ENCODE measurements around the gene SSR1.

The SSR1 gene

GRCh38 chr6:7243179-7243981 lies 69.6 kb downstream of the SSR1 start:
- Histone ChIP-seq H3K4me1 (ENCODE audit: insufficient read depth, insufficient read length) (no peaks in the 10 kb centered on the region), H3K9ac (ENCODE audit: insufficient read length, low read depth) (peak overlapping the region; percentile 23), H3K36me3 (ENCODE audit: insufficient read depth, insufficient read length, low read length) (peaks cover 49% of the 10 kb centered on the region), H3K4me3 (ENCODE audit: insufficient read length, low read depth) (no peak overlapping the region), H3K9me3 (ENCODE audit: insufficient read depth, low read length) (no peaks in the 10 kb centered on the region), H3K27me3 (ENCODE audit: insufficient read depth, insufficient read length) (no peaks in the 10 kb centered on the region)
- DNase-seq (ENCODE audit: low read depth, low spot score): peak; percentile 39
- TF ChIP-seq SUZ12 (IDR thresholded peaks at IDR 0.05; ENCODE audit: extremely low read depth, insufficient read depth, insufficient read length) (no peak), ZNF274 (IDR thresholded peaks at IDR 0.05; ENCODE audit: low read depth, low read length) (no peak), YY1 (IDR thresholded peaks at IDR 0.05; ENCODE audit: insufficient read depth, insufficient read length) (no peak)

GRCh38 chr6:7242835-7243178 lies 70.2 kb downstream of the SSR1 start:
- H3K9me3 ChIP-seq (ENCODE audit: insufficient read depth, low read length): no peaks in the 10 kb centered on the region
- no peaks in the 10 kb centered on the region for H3K4me1 ChIP-seq (ENCODE audit: insufficient read depth, insufficient read length)
- peak overlapping the region; percentile 23 for H3K9ac ChIP-seq (ENCODE audit: insufficient read length, low read depth)
- no peak overlapping the region for H3K4me3 ChIP-seq (ENCODE audit: insufficient read length, low read depth)
- peaks cover 43% of the 10 kb centered on the region for H3K36me3 ChIP-seq (ENCODE audit: insufficient read depth, insufficient read length, low read length)
- DNase-seq (ENCODE audit: low read depth, low spot score): no peak
- TF ChIP-seq ZNF274 (IDR thresholded peaks at IDR 0.05; ENCODE audit: low read depth, low read length) (no peak), YY1 (IDR thresholded peaks at IDR 0.05; ENCODE audit: insufficient read depth, insufficient read length) (no peak), SUZ12 (IDR thresholded peaks at IDR 0.05; ENCODE audit: extremely low read depth, insufficient read depth, insufficient read length) (no peak)
- H3K27me3 ChIP-seq (ENCODE audit: insufficient read depth, insufficient read length): no peaks in the 10 kb centered on the region

- Histone ChIP-seq H3K4me3 (ENCODE audit: insufficient read length, low read depth) (no peak overlapping the region), H3K9ac (ENCODE audit: insufficient read length, low read depth) (no peak overlapping the region), H3K4me1 (ENCODE audit: insufficient read depth, insufficient read length) (no peaks in the 10 kb centered on the region), H3K27me3 (ENCODE audit: insufficient read depth, insufficient read length) (no peaks in the 10 kb centered on the region), H3K9me3 (ENCODE audit: insufficient read depth, low read length) (no peaks in the 10 kb centered on the region), H3K36me3 (ENCODE audit: insufficient read depth, insufficient read length, low read length) (peaks cover 39% of the 10 kb centered on the region)
- no peak for DNase-seq (ENCODE audit: low read depth, low spot score)
- no peak for TF ChIP-seq SUZ12 (IDR thresholded peaks at IDR 0.05; ENCODE audit: extremely low read depth, insufficient read depth, insufficient read length)
- TF ChIP-seq YY1 (IDR thresholded peaks at IDR 0.05; ENCODE audit: insufficient read depth, insufficient read length): no peak
- no peak for TF ChIP-seq ZNF274 (IDR thresholded peaks at IDR 0.05; ENCODE audit: low read depth, low read length)
These were observed 71.0 kb downstream of the SSR1 start for GRCh38 chr6:7241709-7242645.

DNA sequence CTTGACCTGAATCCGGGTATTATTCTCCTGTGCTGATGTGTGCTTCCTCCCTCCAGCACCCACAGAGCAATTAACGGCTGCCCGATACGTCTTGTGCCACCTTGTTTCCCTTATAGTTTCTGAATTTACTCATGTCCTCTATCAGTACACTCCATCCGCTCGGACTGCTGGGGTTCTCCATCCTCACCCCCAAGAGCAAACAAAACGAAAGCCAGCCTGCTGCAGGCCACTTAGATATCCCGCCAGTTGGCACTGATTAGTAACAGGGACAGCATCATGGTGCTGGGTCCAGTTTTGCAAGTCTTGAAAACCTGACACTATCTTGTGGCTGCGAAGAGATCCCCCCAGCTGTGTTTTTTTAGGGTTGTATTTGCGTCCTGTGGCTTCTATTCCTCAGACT lies 71.8 kb downstream of the SSR1 start:
- no peaks in the 10 kb centered on the region for H3K4me1 ChIP-seq (ENCODE audit: insufficient read depth, insufficient read length)
- no peaks in the 10 kb centered on the region for H3K27me3 ChIP-seq (ENCODE audit: insufficient read depth, insufficient read length)
- H3K9me3 ChIP-seq (ENCODE audit: insufficient read depth, low read length): no peaks in the 10 kb centered on the region
- no peak overlapping the region for H3K9ac ChIP-seq (ENCODE audit: insufficient read length, low read depth)
- no peak overlapping the region for H3K4me3 ChIP-seq (ENCODE audit: insufficient read length, low read depth)
- H3K36me3 ChIP-seq (ENCODE audit: insufficient read depth, insufficient read length, low read length): peaks cover 34% of the 10 kb centered on the region
- DNase-seq (ENCODE audit: low read depth, low spot score): no peak
- TF ChIP-seq ZNF274 (IDR thresholded peaks at IDR 0.05; ENCODE audit: low read depth, low read length): no peak
- no peak for TF ChIP-seq YY1 (IDR thresholded peaks at IDR 0.05; ENCODE audit: insufficient read depth, insufficient read length)
- no peak for TF ChIP-seq SUZ12 (IDR thresholded peaks at IDR 0.05; ENCODE audit: extremely low read depth, insufficient read depth, insufficient read length)

DNA sequence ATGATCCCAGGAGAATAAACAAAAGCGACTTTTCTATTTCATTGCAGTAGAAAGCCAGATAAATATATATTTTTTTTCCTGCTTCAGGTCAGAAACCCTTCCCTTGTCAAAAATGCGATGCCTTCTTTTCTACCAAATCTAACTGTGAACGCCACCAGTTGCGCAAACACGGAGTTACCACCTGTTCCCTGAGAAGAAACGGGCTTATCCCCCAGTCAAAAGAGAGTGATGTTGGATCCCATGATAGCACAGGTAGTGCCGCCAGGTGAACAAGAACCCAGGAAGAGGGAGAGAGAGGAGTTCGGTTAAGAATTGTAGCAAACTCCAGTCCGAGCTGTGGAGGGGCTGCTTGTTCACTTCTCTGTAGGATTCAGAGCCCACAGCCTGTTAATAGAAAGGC lies 72.6 kb downstream of the SSR1 start:
- H3K9me3 ChIP-seq (ENCODE audit: insufficient read depth, low read length): no peaks in the 10 kb centered on the region
- no peak for DNase-seq (ENCODE audit: low read depth, low spot score)
- no peak overlapping the region for H3K9ac ChIP-seq (ENCODE audit: insufficient read length, low read depth)
- H3K36me3 ChIP-seq (ENCODE audit: insufficient read depth, insufficient read length, low read length): peaks cover 33% of the 10 kb centered on the region
- H3K4me1 ChIP-seq (ENCODE audit: insufficient read depth, insufficient read length): no peaks in the 10 kb centered on the region
- no peaks in the 10 kb centered on the region for H3K27me3 ChIP-seq (ENCODE audit: insufficient read depth, insufficient read length)
- H3K4me3 ChIP-seq (ENCODE audit: insufficient read length, low read depth): no peak overlapping the region
- TF ChIP-seq SUZ12 (IDR thresholded peaks at IDR 0.05; ENCODE audit: extremely low read depth, insufficient read depth, insufficient read length): no peak

- H3K4me3 ChIP-seq (ENCODE audit: insufficient read length, low read depth): no peak overlapping the region
- no peaks in the 10 kb centered on the region for H3K9me3 ChIP-seq (ENCODE audit: insufficient read depth, low read length)
- DNase-seq (ENCODE audit: low read depth, low spot score): no peak
- no peaks in the 10 kb centered on the region for H3K4me1 ChIP-seq (ENCODE audit: insufficient read depth, insufficient read length)
- H3K27me3 ChIP-seq (ENCODE audit: insufficient read depth, insufficient read length): no peaks in the 10 kb centered on the region
- peaks cover 39% of the 10 kb centered on the region for H3K36me3 ChIP-seq (ENCODE audit: insufficient read depth, insufficient read length, low read length)
- TF ChIP-seq ZNF274 (IDR thresholded peaks at IDR 0.05; ENCODE audit: low read depth, low read length) (no peak), YY1 (IDR thresholded peaks at IDR 0.05; ENCODE audit: insufficient read depth, insufficient read length) (no peak), SUZ12 (IDR thresholded peaks at IDR 0.05; ENCODE audit: extremely low read depth, insufficient read depth, insufficient read length) (no peak)
- no peak overlapping the region for H3K9ac ChIP-seq (ENCODE audit: insufficient read length, low read depth)
These were observed 73.4 kb downstream of the SSR1 start for GRCh38 chr6:7239590-7239948.

DNA sequence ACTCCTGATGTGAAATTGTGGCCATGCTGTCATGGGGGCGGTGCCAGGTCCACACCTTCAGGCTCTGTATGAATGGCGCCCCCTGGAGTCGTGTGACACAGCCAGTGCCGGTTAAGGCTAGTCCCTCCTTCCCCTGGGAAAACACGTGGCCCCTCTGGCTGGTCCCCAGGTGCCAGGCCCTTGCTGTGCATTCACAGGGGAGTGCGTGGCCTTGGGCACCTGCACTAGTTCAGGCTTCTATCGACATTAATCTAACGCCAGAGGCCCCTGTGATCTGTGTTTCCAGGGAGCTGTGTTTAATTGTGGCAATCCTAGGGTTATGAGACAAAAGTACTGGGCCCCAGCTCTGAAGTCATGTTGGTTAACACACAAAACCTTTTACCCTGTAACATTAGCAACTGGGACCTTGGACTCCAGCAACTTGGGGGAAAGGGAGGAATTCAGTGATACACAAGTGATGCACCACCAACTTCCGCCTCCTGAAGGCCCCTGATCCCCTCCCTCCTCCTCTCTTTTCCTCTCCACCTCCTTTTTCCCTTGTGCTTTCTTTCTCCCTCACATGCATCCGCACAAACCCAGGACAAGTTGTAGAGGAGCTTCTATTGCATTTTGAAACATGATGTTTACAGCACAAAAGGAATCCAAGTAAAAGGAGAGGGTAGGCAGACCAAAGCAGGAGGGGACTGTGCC lies 74.0 kb downstream of the SSR1 start:
- TF ChIP-seq ZNF274 (IDR thresholded peaks at IDR 0.05; ENCODE audit: low read depth, low read length): no peak
- TF ChIP-seq SUZ12 (IDR thresholded peaks at IDR 0.05; ENCODE audit: extremely low read depth, insufficient read depth, insufficient read length): no peak
- no peak for TF ChIP-seq YY1 (IDR thresholded peaks at IDR 0.05; ENCODE audit: insufficient read depth, insufficient read length)
- Histone ChIP-seq H3K4me1 (ENCODE audit: insufficient read depth, insufficient read length) (no peaks in the 10 kb centered on the region), H3K27me3 (ENCODE audit: insufficient read depth, insufficient read length) (no peaks in the 10 kb centered on the region), H3K9me3 (ENCODE audit: insufficient read depth, low read length) (no peaks in the 10 kb centered on the region), H3K9ac (ENCODE audit: insufficient read length, low read depth) (no peak overlapping the region), H3K36me3 (ENCODE audit: insufficient read depth, insufficient read length, low read length) (peaks cover 44% of the 10 kb centered on the region), H3K4me3 (ENCODE audit: insufficient read length, low read depth) (no peak overlapping the region)
- DNase-seq (ENCODE audit: low read depth, low spot score): peak; percentile 39
